HuH-7.5 (cell line): ENCODE measurements around the gene SCAF1.

Experiments used
- DNase-seq: peaks from one replicate; pipeline ENCODE4 v3.0.0; 2011; ENCODE audit warnings: low spot score

SCAF1 gene

GRCh38 chr19:49641688-49642491 is at the start of gene SCAF1:
SCAF1 (plus strand) TSS chr19:49642209; CDS start chr19:49645027, 2,818 bp downstream.
- DNase-seq: peak; percentile 98

GRCh38 chr19:49592486-49593232 is 49.4 kb upstream of the SCAF1 start:
- no peak for DNase-seq

GRCh38 chr19:49593233-49594113 is 48.5 kb upstream of the SCAF1 start:
- peak; percentile 84 for DNase-seq

GRCh38 chr19:49594157-49594992 is 47.6 kb upstream of the SCAF1 start:
- DNase-seq: no peak

- no peak for DNase-seq
Measured at GRCh38 chr19:49594993-49595818, 46.8 kb upstream of the SCAF1 start.

- no peak for DNase-seq
Measured at GRCh38 chr19:49595819-49596404, 46.1 kb upstream of the SCAF1 start.

- DNase-seq: no peak
Measured at GRCh38 chr19:49596407-49596806, 45.6 kb upstream of the SCAF1 start.

- no peak for DNase-seq
Measured at GRCh38 chr19:49596954-49597702, 44.9 kb upstream of the SCAF1 start.

GRCh38 chr19:49597703-49597974 is 44.4 kb upstream of the SCAF1 start:
- no peak for DNase-seq

- DNase-seq: peak; percentile 20
Measured at GRCh38 chr19:49599378-49600295, 42.4 kb upstream of the SCAF1 start.

GRCh38 chr19:49601482-49602038 is 40.4 kb upstream of the SCAF1 start:
- no peak for DNase-seq

GRCh38 chr19:49602806-49603205 is 39.2 kb upstream of the SCAF1 start:
- no peak for DNase-seq

- DNase-seq: no peak
Measured at GRCh38 chr19:49605605-49606004, 36.4 kb upstream of the SCAF1 start.

- DNase-seq: no peak
Measured at GRCh38 chr19:49609499-49610092, 32.4 kb upstream of the SCAF1 start.

GRCh38 chr19:49613374-49613773 is 28.6 kb upstream of the SCAF1 start:
- DNase-seq: no peak

- no peak for DNase-seq
Measured at GRCh38 chr19:49614096-49614833, 27.7 kb upstream of the SCAF1 start.

GRCh38 chr19:49615861-49616260 is 26.1 kb upstream of the SCAF1 start:
- DNase-seq: no peak
